Esophagus muscularis mucosa (tissue), 4 donors: ENCODE measurements around the gene ZNF585A. TPM values are rescaled to one million over a fixed set of nuclear protein-coding genes. Genes with fewer than 3 reads are reported as not detected.

Experiments
- DNase-seq: peaks from one replicate; pipeline ENCODE4 v3.0.0-alpha.2; 2017; ENCODE audit errors: extremely low spot score
- H3K27ac ChIP-seq, 4 donors: fragments of 200-600 bp; sonication (generic); replicated peaks in 1 of 4; 1 replicate in 3 of 4; 2 replicates in 1 of 4; pipeline ENCODE4 v1.5.1; 2016 to 2019; ENCODE audit warnings: mild to moderate bottlenecking in 1 of 4
- H3K27me3 ChIP-seq, 4 donors: fragments of 200-600 bp; sonication (generic); one replicate each; pipeline versions ENCODE4 v1.5.1 to v1.6.0; 2016 to 2019
- H3K36me3 ChIP-seq, 4 donors: fragments of 200-600 bp; sonication (generic); one replicate each; pipeline ENCODE4 v1.5.1; 2016 to 2019
- H3K4me1 ChIP-seq, 4 donors: fragments of 200-600 bp; sonication (generic); one replicate each; pipeline ENCODE4 v1.5.1; 2016 to 2019
- H3K4me3 ChIP-seq, 4 donors: fragments of 200-600 bp; sonication (generic); 1 replicate in 2 of 4; 2 replicates in 2 of 4; pipeline ENCODE4 v1.5.1; 2016 to 2019; ENCODE audit warnings: mild to moderate bottlenecking in 4 of 4, moderate library complexity in 1 of 4
- H3K9me3 ChIP-seq, 4 donors: fragments of 200-600 bp; sonication (generic); 1 replicate in 3 of 4; 2 replicates in 1 of 4; pipeline ENCODE4 v1.5.1; 2016 to 2019
- CTCF ChIP-seq, 3 experiments: fragments of 200-600 bp in 2 of 3; fragments of 450-650 bp in 1 of 3; sonication (generic) in 2 of 3; IDR thresholded peaks; one replicate each; pipeline ENCODE4 v1.5.1; 2017 to 2019; ENCODE audit warnings: antibody characterized with exemption in 3 of 3, mild to moderate bottlenecking in 2 of 3, moderate library complexity in 1 of 3
- EP300 ChIP-seq: sonication (generic); formaldehyde crosslinking; IDR thresholded peaks from one replicate; pipeline ENCODE4 v1.6.1; 2017; ENCODE audit warnings: antibody characterized with exemption
- POLR2A ChIP-seq: fragments of 450-650 bp; IDR thresholded peaks from one replicate; pipeline ENCODE4 v1.6.1; 2017; ENCODE audit warnings: antibody characterized with exemption, moderate library complexity, mild to moderate bottlenecking, low read depth
- POLR2AphosphoS5 ChIP-seq, 2 donors: sonication (generic); formaldehyde crosslinking; IDR thresholded peaks; one replicate each; pipeline ENCODE4 v1.6.1; 2017; ENCODE audit warnings: antibody characterized with exemption in 2 of 2
- WGBS: methylation state at CpG from one replicate; pipeline ENCODE4 v1.1.5; 2018; 5-methylcytosine and 5-hydroxymethylcytosine counted together
- intact Hi-C: fragments of 100-400 bp; cut with DNase I; formaldehyde crosslinking; loops from one replicate; pipeline ENCODE4 v1.15.1; 2023
- total RNA-seq, 4 donors: library from RNA; depleted of rRNA; stranded (reverse); fragments of >200 nt; gene quantifications; one replicate each; pipeline versions ENCODE4 v1.1.0 to v1.2.1, GENCODE V29; 2016

Gene ZNF585A
- total RNA-seq, 4 donors from 2014 or later = 5.8 to 8.7 (median 6.8) TPM

- H3K4me1 ChIP-seq = no peaks in the 10 kb centered on the region
- H3K27me3 ChIP-seq = no peaks in the 10 kb centered on the region
- peaks cover 73 to 93% (median 82%) of the 10 kb centered on the region in 4 donors for H3K36me3 ChIP-seq
- peaks cover 0 to 63% (median 47%) of the 10 kb centered on the region in 4 donors for H3K9me3 ChIP-seq
- H3K4me3 ChIP-seq = no peak overlapping the region
- 96% methylated on average over 1 of the region's 1 CpG for WGBS
- intact Hi-C loops = no loop called here
- H3K27ac ChIP-seq = no peak overlapping the region
- TF ChIP-seq POLR2A = no peak
- no peak for TF ChIP-seq CTCF (IDR thresholded peaks at IDR 0.05)
- TF ChIP-seq POLR2AphosphoS5 (IDR thresholded peaks at IDR 0.05) = no peak
- no peak for TF ChIP-seq EP300
- DNase-seq = no peak
Observed at GRCh38 chr19:37165635-37166034, 6.9 kb downstream of the ZNF585A start.

- Histone ChIP-seq H3K27me3 (no peaks in the 10 kb centered on the region), H3K4me1 (no peaks in the 10 kb centered on the region), H3K9me3 (peaks cover 13 to 98% (median 85%) of the 10 kb centered on the region in 4 donors), H3K36me3 (peaks cover 72 to 89% (median 84%) of the 10 kb centered on the region in 4 donors), H3K27ac (no peak overlapping the region), H3K4me3 (no peak overlapping the region)
- no peak for DNase-seq
- TF ChIP-seq POLR2A (no peak), POLR2AphosphoS5 (IDR thresholded peaks at IDR 0.05) (no peak), CTCF (IDR thresholded peaks at IDR 0.05) (no peak), EP300 (no peak)
- 94% methylated on average over 1 of the region's 1 CpG for WGBS
- intact Hi-C loops = no loop called here
Observed at GRCh38 chr19:37160153-37160552, 12.3 kb downstream of the ZNF585A start.

GRCh38 chr19:37148214-37148613, 24.3 kb downstream of the ZNF585A start:
- H3K4me1 ChIP-seq = no peaks in the 10 kb centered on the region
- no peak for DNase-seq
- H3K27me3 ChIP-seq = no peaks in the 10 kb centered on the region
- 92% methylated on average over 3 of the region's 3 CpGs for WGBS
- intact Hi-C loops = no loop called here
- TF ChIP-seq POLR2AphosphoS5 (IDR thresholded peaks at IDR 0.05) (no peak), EP300 (no peak), POLR2A (no peak), CTCF (IDR thresholded peaks at IDR 0.05) (no peak)
- peaks cover 25 to 74% (median 53%) of the 10 kb centered on the region in 4 donors for H3K36me3 ChIP-seq
- H3K9me3 ChIP-seq = peaks cover 0 to 97% (median 89%) of the 10 kb centered on the region in 4 donors
- no peak overlapping the region for H3K27ac ChIP-seq
- H3K4me3 ChIP-seq = no peak overlapping the region

GRCh38 chr19:37136111-37136510, 36.4 kb downstream of the ZNF585A start:
- no peak overlapping the region for H3K27ac ChIP-seq
- intact Hi-C loops = no loop called here
- peaks cover 16 to 99% (median 99%) of the 10 kb centered on the region in 4 donors for H3K9me3 ChIP-seq
- no peaks in the 10 kb centered on the region for H3K27me3 ChIP-seq
- DNase-seq = no peak
- no peaks in the 10 kb centered on the region for H3K4me1 ChIP-seq
- no peak for TF ChIP-seq POLR2AphosphoS5 (IDR thresholded peaks at IDR 0.05)
- TF ChIP-seq CTCF (IDR thresholded peaks at IDR 0.05) = no peak
- TF ChIP-seq POLR2A = no peak
- 33% methylated on average over 1 of the region's 1 CpG for WGBS
- H3K4me3 ChIP-seq = no peak overlapping the region
- H3K36me3 ChIP-seq = peaks cover 0 to 4% (median under 1%) of the 10 kb centered on the region in 4 donors

- Histone ChIP-seq H3K9me3 (peaks cover 60 to 100% (median 100%) of the 10 kb centered on the region in 4 donors), H3K4me3 (no peak overlapping the region), H3K36me3 (peaks cover 40 to 61% (median 47%) of the 10 kb centered on the region in 4 donors), H3K27ac (no peak overlapping the region), H3K4me1 (no peaks in the 10 kb centered on the region), H3K27me3 (no peaks in the 10 kb centered on the region)
- 95% methylated on average over 3 of the region's 3 CpGs for WGBS
- no peak for DNase-seq
- intact Hi-C loops = no loop called here
- no peak for TF ChIP-seq POLR2A
- no peak for TF ChIP-seq POLR2AphosphoS5 (IDR thresholded peaks at IDR 0.05)
- no peak for TF ChIP-seq CTCF (IDR thresholded peaks at IDR 0.05)
- TF ChIP-seq EP300 = no peak
Observed at GRCh38 chr19:37128821-37129177, 43.7 kb downstream of the ZNF585A start.
